NCI-H1694 treated with DMSO at 0.1 percent for 48 hours (cell line): ENCODE measurements around the gene APOL6.
A peak's percentile ranks its signal among the peaks of the same experiment; 100 is the strongest.

ENCODE experiments used
- DNase-seq: peaks from one replicate; lab custom pipeline; 2025; lab: John Stamatoyannopoulos, UW

The APOL6 gene, protein sequence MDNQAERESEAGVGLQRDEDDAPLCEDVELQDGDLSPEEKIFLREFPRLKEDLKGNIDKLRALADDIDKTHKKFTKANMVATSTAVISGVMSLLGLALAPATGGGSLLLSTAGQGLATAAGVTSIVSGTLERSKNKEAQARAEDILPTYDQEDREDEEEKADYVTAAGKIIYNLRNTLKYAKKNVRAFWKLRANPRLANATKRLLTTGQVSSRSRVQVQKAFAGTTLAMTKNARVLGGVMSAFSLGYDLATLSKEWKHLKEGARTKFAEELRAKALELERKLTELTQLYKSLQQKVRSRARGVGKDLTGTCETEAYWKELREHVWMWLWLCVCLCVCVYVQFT

DNA sequence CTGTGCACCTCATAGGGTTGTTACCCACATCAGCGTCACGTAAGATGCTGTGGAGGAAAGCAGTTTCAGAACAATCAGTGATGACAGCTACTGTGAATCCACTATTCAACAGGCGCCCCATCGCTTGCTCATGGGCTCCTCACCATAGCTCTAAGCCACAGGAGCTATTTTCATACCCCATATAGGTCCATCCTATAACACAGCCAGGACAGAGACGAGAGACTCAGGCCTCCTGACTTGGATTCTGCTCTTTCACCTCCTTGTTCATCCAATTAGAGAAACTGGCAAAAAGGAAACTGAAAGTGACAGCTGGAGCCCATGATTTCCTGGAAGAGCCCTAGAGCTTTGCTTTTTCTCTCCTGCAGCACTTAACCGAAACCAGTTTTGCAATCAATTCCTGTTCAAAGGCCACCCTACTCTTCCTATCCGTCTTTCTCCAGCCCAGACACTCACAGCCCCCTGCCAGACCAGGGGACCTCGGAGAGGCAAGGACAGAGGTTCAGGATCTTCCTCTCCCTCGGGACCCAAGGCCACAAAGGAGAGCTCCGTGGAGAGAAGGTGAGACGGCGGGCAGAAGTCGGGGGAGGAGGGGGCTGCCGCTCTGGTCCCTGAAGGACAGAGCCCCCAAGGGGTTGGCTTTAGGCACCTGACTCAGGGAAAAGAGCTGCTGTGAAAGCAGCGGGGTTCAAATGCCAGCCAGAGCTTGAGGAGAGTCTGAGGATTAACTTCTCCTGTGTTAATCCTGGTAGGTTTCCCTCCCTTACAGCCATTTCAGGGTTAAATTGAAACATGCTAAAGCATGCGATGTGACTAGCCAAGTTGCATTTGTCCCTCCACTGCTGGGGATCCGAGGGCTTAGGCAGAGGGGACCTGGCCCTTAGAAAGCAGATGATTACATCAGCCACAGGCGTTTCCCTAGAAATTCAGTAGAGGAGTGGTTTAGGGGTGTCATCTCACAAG, at the start of gene APOL6:
APOL6 (plus strand) TSS at position 381 of the 960 bp plus-strand sequence. CDS start 7,980 bp downstream, outside the sequence.
- peak; percentile 6 for DNase-seq

DNA sequence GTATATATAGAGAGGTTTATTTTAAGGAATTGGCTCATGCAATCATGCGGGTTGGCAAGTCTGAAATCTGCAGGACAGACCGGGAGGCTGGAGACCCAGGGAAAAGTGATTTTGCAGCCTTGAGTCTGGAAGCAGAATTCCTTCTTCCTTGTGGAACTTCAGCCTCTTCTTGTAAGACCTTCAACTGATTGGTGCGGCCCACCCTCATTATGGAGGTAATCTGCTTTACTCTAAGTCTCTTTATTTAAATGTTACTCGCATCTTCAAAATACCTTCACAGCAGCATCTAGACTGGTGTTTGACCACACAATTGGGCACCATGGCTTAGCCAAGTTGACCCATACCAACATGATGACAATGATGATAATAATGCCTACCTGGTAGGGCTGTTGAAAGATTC, 48.9 kb upstream of the APOL6 start:
- no peak for DNase-seq

DNA sequence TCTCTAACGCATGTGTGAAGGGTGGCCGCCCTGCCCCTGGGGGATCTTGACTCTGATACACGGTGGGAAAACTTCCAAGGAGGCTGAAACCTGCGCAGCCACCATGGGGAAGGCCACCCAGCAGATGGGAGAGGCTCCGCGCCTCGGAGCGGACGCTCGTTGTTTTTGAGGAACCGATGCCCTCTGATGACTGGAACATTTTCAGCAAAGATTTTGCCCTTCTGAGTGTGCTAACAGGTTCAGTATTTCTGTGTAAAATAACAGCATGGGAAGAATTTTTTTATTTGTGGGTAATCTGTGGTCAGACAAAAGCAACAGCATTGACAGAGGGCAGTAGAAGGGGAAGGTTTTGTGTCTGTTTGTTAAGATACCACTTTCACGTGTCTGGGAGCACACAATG, 47.8 kb upstream of the APOL6 start:
- no peak for DNase-seq

DNA sequence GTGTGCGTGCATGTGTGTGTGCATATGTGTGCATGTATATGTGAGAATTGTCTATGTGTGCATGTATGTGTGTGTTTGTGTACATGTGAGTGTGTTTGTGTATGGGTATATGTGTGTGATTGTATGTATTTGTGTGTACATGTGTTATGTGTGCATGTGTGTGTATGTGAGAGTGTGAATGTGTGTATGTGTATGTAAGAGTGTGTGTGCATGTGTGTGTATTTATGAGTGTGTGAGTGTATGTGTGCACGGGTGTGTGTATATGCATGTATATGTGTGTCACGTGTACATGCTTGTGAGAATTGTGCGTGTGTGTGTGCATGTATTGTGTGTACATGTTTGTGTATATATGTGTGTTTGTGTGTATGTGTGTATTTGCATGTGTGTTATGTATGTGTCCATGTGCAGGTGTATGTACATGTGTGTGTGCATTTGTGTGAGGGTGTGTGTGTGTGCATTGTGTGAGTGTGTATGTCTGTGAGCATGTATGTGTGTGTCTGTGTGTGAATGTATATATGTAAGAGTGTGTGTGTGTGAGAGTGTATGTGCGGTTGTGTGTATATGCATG, 47.1 kb upstream of the APOL6 start:
- no peak for DNase-seq

DNA sequence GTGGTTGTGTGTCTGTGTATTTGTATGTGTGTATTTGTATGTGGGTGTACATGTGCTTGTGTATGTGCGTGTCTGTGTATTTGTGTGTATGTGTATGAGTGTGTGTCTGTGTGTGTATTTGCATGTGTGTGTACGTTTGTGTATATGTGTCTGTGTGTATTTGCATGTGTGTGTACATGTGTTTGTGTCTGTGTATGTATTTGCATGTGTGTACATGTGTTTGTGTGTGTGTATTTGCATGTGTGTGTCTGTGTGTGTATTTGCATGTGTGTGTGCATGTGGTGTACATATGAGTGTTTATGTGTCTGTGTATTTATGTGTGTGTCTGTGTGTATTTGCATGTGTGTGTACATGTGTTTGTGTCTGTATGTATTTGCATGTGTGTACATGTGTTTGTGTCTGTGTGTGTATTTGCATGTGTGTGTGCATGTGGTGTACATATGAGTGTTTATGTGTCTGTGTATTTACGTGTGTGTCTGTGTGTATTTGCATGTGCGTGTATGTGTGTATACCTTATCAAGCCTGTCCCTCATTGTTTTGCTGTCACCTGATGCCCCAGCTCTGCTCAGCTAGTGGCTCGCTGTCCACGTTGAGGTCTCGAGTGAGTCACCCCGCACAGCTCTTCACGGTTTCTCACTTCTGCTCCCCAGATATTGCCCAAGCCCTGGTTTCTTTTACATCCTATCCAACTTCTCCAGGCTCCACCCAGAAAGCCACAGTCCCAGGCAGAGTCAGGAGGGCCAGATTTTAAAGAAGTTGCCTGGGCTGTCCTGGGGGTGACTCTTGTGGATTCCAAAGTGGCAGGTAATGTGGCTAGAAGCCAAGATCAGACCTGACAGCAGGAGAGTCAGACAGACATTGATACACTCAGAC, 46.3 kb upstream of the APOL6 start:
- no peak for DNase-seq

DNA sequence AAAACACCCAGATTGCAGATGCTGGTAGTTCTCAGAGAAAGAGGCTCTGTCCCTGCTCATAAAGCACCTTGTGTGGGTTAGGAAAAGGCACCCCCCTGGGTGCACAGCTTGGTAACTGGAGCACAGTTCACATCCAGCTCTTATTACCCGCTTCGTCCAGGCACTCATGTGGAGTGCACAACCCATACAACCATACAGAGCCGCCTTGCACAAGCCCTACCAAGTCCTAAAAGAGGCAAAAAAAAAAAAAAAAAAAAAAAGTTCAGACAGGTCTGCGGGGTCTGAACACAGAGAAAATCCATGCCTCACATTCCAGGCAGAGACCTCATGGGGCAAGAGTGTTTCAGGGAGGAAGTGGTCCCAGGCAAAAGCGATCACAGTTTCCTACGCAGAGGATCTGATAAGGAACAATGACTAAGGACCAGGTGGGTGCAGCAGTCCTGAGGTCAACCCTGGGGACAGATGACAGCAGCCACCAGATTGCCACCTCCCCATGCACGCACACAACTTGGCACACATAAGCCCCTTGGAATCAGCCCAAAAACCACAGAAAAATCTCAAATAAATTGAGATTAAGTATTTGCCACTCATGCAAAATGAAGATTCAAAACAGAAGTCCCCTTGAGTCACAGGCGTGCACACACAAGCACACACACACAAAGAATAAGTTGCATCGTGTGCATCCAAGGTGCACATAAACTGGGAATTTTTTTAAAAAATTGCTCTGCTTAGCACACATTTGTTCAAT, 43.5 kb upstream of the APOL6 start:
- DNase-seq, result peak; percentile 27

DNA sequence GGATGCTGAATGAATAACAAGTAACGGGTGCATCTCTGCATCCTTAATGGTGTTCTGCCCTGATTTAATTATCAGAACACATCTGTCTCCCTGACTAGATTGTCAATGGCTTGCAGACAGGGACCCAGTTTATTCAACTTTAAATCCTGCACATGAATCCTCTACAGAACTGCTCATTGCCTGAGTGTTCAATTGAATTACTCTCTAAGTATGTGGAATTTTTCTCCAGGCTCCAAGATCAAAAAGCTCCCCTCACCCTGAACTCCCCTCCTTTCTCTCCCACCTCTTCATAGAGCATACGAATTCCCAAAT, 42.9 kb upstream of the APOL6 start:
- peak; percentile 32 for DNase-seq

DNA sequence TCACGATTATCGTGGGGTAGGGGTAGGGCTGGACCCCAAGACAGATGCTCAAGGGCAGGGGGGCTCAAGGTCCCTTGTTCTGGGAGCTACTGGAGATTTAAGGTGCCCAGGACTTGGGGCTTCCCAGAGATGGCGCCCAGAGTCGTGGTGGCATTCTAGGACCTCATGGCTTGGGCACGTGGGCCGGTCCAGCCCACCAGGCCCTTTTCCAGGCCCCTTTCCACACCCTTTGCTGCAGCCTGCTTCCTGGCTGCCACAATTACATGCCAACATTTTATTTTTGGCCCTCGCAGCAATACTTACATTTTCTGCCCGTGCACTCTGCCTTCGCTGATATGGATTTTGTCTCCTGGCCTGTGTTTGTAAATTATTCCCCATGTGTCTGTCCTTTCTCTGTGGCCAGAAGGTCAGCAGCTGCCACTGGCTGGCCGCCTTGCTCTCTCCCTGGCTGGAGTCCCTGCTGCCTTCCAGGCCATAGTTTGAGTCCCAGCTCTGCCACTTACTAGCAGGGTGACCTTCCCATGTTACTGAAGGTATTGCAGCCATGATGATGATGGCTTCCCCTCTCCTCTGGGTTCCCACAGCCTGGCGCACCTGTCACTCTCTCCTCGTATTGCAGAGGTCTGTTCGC, 42.3 kb upstream of the APOL6 start:
- DNase-seq, result no peak

DNA sequence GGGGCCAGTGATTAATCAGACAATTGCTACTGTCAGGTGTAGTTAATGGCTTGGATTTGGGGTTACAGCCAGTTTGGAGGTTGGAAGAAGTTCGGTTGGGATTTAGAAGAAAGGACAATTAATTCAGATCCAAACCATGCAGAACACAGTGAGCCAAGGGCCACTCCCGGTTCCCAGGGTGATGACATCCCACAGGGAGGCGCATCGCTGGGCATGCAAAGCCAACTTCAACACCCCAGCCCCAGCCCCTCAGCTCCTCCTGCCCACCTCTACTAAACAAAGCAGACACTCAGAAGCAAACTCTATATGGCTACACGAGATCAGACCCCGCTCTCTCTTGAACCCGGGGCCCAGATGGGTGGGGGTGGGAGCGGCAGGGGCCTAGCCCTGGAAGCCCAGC, 41.3 kb upstream of the APOL6 start:
- DNase-seq, result no peak

DNA sequence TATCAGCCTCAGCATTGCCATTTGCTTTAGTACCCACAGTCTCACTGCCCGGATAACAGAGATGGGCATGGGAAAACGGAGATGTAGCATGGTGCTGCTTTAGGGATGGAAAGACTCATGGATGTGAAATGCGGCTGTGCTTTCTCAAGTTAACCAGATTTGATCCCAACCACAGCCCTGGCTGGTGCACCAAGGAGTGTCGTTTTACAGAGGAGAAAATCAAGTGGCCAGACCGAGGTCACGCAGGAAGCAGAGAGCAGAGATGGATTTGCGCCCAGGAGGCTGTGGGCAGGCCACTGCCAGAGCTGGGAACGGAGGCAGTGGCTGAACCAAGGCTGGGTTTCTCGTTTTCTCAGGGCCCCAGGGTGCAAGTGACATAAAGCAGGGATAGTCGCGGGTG, 40.2 kb upstream of the APOL6 start:
- no peak for DNase-seq

DNA sequence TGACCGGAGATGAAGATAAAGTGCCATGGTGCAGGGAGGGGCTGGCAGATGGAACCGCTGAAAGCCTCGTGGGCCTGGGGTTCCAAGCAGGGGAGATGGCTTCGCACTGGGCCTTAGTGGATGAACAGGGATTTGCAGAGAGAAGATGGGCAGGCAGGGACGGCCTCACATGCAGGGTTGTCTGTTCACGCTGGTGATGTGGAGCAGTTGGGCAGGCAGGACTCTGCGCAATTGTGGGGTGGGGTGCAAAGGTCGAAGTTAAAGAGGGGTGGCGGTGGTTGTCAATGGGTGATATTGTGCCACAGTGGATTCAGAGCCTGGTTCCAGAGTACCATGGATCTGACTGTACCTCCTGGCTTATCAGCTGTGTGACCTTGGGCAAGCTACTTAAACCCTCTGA, 39.0 kb upstream of the APOL6 start:
- no peak for DNase-seq

DNA sequence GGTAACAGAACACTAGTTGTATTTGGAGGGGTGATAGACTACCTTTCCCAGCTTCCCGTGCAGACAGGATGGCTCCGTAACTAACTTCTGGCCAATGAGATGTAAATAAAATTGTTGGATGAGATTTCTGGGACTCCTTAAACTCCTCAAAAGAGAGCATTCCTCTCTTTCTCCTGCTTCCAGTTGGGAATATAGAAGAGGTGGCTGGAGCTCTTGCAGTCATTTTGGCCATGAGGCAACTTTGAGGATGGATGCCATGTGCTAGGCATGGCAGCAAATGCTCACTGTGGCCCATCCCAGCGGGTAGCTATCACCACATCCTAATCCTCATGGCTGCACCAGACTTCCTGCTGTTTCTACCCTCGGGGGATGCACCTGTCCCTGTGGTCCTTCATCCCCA, 38.5 kb upstream of the APOL6 start:
- DNase-seq, result no peak

DNA sequence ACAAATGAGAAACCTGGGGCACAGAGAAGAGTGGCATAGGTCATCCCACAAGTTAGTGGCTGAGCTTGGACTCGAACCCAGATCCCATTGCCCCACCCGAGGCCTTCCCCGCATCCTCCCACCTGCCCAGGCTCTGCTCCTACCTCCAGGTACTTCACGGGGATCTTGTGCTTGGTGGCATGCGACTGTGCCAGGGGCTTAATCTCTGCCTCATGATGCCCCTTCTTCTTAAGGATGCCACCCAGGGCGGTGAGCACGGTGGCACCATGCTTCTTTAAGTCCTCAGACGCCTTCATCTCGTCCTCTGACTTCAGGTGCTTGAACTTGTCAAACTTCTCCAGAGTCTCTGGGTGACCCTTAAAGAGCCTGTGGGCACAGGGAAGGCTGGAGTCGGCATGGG, 37.5 kb upstream of the APOL6 start:
- no peak for DNase-seq

DNA sequence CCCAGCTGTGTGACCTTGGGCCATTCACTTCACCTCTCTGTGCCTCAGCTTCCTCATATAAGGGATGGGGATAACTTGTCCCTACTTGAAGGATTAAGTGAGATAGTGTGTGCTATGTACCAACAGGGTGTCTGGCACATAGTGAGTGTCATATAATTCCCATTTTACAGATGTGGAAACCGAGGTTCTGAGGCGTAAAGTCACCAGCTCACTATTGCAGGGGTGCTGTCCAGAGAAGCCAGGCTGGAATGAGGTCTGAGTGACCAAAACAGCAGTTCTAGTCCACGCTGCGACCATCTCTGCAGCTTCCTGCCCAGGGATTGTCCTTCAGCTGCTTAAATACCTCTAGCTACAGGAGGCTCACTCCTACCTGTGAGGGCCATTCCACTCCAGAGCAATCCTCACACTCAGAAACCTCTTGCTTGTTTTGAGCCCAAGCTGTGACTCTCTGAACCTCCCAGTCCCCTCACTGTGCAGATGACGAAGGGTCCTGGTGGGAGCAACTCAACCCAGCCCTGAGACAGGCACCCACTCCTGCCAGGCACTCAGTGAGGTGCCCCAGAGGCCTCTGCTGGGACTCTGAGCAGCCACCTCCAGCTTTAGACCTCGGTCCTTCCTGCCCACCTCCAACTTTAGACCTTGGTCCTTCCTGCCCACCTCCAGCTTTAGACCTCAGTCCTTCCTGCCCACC, 36.9 kb upstream of the APOL6 start:
- DNase-seq, result no peak

DNA sequence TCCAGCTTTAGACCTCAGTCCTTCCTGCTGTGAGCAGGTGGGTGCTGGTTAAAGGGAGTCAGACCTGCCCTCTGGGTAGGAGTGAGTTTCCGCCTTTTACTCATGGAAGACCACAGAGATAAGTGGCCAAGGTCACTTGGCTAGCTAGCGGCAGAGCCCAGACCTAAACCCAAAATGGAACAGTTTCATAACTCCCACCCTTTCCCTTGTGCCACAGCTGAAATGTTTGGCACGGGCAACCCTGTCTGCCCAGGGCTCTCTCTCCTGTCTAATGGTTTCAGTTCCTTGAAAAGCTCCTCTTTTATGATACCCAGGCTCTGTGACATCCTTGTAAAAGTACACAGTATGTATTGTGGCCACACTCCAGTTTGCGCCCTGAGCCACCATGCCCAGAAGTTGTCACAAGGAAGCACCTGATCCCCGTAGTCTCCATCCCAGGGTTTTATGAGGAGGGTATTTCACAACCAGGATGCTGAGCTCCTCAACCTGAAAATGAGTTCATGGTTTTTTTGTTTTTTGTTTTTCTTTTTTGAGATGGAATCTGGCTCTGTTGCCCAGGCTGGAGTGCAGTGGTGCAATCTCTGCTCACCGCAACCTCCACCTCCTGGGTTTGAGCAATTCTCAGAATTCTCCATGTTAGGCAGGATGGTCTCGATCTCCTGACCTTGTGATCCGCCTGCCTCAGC, 36.2 kb upstream of the APOL6 start:
- no peak for DNase-seq

DNA sequence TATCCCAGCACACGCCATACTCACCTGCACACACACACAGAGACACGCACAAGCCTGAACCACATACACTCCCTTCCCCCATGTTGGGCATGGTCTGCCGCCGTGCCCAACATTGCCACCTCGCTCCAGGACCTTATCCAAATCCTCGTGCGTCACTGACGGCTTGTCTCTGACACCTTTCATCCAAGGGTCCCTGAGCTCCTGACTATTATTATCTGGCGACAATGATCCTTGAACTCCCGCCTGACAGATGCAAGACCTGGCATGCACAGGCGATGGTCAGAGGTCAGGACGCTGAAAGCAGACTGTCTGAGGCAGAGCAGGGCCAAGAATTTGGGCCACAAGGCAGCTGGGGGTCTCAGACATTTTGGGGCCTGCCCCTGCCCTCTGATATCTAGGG, 35.3 kb upstream of the APOL6 start:
- no peak for DNase-seq

DNA sequence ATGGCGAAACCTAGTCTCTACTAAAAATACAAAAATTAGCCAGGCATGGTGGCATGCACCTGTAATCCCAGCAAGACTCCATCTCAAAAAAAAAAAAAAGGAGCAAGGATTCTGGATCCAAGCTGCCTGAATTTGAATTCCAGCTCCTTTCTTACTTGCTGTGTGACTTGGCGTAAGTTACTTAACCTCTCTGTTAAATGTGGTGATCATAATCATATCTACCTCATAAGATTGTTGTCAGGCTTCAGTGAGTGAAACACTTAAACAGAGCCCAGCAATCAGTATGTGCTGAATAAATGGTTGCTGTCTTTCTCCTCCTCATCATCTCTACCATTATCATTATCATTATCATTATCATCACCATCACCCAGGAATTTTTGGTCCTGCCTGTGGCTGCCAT, 33.8 kb upstream of the APOL6 start:
- DNase-seq, result no peak

DNA sequence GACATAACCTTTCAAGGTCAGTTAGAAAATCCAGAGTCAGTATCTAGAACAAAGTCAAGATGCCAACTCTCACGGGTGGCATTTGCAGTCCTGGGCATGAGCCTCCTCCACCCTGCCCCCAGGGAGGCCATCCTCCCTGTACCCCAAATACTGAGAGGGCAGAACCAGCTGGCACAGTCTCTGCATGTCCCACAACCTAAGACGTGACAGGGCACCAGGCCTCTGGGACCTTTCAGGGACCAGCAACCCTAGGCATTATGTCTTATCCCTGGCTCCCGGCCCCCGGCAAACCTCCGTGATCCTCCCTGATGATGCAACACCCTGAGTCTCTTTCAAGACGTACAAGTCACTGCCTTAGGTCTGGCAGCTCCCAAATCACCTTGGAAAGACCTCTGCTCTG, 33.1 kb upstream of the APOL6 start:
- no peak for DNase-seq

DNA sequence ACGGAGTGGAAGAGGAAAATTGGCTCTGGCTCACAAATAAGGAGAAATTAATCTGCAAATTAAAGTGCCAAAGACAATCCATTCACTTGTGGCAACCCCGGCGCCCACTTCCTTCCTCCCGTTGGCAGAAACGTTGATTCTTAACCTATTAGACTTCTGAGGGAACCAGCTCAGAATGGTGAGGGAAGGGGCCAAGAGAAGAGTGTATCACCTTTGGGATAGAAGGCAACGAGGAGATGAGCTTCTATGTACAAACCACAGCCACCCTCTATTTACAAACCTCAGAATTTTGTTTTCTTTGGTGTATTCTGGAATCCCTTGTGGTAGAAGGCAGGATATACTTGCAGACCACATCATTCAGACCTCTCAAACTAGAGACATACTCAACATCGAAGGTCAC, 32.2 kb upstream of the APOL6 start:
- no peak for DNase-seq
